HG03469 (cell line): Measurements from ENCODE around the gene YEATS4.

ENCODE experiments used
- ATAC-seq: cut with Tn5 transposase; IDR thresholded peaks from one replicate; pipeline ENCODE4 v1.9.1; 2021; ENCODE audit warnings: mild to moderate bottlenecking, moderate library complexity, moderate number of reproducible peaks; ENCODE audit not compliant: unreplicated experiment

YEATS4 gene

GRCh38 chr12:69388371-69388770 lies 28.8 kb downstream of the YEATS4 start:
- ATAC-seq: no peak

DNA sequence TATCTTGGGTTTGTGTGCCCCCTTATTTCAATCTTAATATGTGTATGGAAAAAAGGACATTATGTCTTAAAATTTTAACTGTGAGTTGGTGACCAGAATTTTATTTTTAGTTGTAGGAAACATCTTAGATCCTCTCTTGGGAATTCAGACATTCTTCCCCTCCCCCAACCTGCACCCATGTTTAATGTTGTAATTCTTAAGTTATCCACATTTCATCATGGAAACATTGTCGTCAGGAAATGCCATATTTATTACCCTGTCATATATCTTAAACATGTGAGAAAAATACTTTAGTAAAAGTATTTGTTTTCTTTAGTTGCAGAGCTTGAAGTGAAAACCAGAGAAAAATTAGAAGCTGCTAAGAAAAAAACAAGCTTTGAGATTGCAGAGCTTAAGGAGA lies 30.3 kb downstream of the YEATS4 start:
- no peak for ATAC-seq

DNA sequence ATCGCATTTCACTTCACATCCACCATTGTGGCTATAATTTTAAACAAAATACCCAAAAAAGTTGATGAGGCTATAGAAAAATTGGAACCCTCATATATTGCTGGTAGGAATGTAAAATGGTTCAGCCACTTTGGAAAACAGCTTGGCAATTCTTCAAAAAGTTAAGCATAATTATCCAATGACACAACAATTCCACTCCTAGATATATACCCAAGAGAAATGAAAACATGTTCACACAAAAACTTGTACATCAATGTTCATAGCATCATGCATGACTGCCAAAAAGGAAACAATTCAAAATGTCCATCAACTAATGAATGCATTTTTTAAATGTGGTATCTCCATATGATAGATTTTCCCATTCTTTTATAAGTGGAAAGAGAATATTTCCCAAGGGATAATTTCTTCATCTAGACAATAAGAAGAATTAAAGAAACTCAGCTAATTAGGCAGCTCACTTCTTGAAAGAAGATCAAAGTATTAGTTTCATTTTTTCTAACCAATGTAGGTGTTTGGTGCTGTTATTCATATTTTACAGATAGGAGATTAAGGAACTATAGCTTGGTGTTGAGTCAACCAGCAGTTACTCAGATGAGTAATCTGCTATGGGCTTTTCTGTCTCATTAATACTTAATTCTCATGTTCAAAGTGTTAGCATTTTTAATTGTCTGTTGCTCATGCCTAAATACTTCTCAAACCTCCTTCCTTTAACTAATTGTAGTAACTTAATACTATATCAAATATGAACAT lies 32.8 kb downstream of the YEATS4 start:
- peak; percentile 70 for ATAC-seq

- ATAC-seq: no peak
Measured at GRCh38 chr12:69396041-69396440, 36.5 kb downstream of the YEATS4 start.

- ATAC-seq: no peak
Measured at GRCh38 chr12:69396963-69397362, 37.4 kb downstream of the YEATS4 start.

GRCh38 chr12:69397978-69398377 lies 38.4 kb downstream of the YEATS4 start:
- no peak for ATAC-seq

GRCh38 chr12:69401940-69402339 lies 42.4 kb downstream of the YEATS4 start:
- no peak for ATAC-seq

GRCh38 chr12:69404851-69405565 lies 45.5 kb downstream of the YEATS4 start:
- no peak for ATAC-seq

DNA sequence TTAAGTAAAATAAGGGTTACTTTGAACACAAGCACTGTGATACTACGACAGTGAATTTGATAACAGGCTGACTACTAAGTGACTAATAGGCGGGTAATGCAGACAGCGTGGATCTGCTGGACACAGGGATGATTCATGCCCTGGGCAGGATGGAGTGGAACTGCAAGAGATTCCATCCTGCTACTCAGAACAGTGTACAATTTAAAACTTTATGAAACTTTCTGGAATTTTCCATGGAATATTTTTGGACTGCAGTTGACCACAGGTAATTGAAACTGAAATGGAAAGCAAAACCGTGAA lies 46.0 kb downstream of the YEATS4 start:
- ATAC-seq: no peak

GRCh38 chr12:69406217-69406616 lies 46.7 kb downstream of the YEATS4 start:
- no peak for ATAC-seq

GRCh38 chr12:69410571-69410970 lies 51.0 kb downstream of the YEATS4 start:
- no peak for ATAC-seq

GRCh38 chr12:69412655-69413054 lies 53.1 kb downstream of the YEATS4 start:
- ATAC-seq: no peak

GRCh38 chr12:69415471-69416275 lies 56.1 kb downstream of the YEATS4 start:
- ATAC-seq: no peak

- ATAC-seq: no peak
Measured at GRCh38 chr12:69417231-69417630, 57.7 kb downstream of the YEATS4 start.

DNA sequence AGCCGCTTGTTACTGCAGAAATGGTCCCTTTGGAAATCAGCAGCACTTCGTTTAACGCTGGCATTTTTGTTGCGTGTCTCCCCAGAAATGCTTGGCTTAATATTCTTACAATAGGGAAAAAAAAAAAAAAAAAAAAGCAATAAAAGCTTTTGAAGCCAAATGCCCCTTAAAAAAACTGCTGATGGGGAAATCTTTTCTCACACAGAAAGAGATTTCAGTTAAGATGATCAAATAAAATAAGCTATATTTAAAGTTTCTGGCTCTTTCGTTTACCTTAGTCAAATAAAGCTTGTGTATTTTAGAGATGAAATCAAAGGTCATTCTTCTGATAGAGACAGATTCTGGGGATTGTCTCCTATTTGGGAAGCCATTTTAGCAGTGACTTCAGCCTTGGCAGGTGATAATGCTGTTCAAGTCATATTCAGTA lies 58.2 kb downstream of the YEATS4 start:
- ATAC-seq: no peak

DNA sequence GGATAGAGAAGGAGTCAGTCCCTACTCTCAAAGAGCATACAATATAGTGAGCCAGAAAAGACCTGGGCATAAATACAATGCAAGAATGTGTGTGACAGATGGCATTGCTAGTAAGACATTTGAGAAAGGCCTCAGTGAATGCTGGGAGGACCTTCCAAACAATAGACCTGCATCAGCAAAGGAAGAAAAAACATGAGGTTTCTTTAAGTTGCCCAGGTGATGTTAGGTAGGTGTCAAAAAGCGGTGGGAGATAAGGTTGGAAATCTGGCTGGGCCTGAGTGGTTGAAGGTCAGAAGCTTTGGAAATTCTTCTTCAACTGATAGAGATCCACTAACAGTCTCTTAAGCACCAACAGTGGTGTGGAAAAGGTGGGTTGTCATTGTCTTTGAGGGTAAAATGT lies 60.2 kb downstream of the YEATS4 start:
- no peak for ATAC-seq

GRCh38 chr12:69421548-69421947 lies 62.0 kb downstream of the YEATS4 start:
- ATAC-seq: no peak

- ATAC-seq: no peak
Measured at GRCh38 chr12:69423037-69423905, 63.7 kb downstream of the YEATS4 start.

GRCh38 chr12:69425417-69425816 lies 65.9 kb downstream of the YEATS4 start:
- ATAC-seq: no peak

DNA sequence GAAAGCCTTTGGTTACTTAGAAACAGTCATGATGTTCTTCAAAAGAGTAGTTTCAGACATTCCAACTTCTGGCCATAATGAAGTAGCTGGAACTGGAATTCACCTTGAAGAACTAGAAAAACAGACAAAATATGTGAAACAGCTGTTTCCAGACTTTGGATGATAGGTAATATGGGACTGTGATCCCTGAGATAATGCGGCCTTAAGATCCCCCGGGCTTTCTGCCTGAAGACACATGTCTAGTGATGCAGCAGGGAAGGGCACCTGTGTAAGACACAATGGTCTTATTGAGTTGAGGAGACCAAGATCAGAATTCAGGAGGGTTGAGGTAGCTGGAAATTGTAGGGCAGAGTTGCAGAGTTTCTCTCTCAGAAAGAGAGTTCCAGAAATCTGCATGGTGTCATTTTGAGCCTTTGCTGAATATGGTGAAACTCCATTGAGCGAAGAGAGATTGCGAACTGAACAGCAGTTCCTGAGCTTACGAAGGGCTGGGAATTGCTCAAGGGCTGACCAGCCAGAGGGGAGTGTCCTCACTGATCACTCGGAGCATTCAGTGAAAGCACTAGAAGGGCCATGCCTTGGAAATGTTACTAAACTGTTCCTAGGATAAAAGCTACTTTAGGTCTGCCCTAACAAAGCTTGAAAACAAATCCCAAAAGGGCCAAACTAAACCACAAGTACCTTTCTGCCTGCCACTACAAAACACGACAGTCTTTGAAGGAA lies 69.0 kb downstream of the YEATS4 start:
- ATAC-seq: no peak
